Skeletal muscle tissue (tissue), 4 donors: ENCODE results near the gene PUS3. TPM values are rescaled to one million over a fixed set of nuclear protein-coding genes. Genes with fewer than 3 reads are reported as not detected.

Source experiments
- H3K27ac ChIP-seq: one replicate; pipeline ENCODE4 v1.7.0; 2013; ENCODE audit warnings: mild to moderate bottlenecking, low read depth, low read length, inconsistent platforms
- H3K27me3 ChIP-seq, 3 donors: one replicate each; pipeline ENCODE4 v1.7.0; 2013; ENCODE audit warnings: low read length in 3 of 3; ENCODE audit not compliant: control insufficient read depth in 3 of 3, insufficient read depth in 3 of 3
- H3K36me3 ChIP-seq, 3 donors: one replicate each; pipeline ENCODE4 v1.7.0; 2013; ENCODE audit warnings: low read length in 3 of 3; ENCODE audit not compliant: control insufficient read depth in 3 of 3, insufficient read depth in 3 of 3
- H3K4me1 ChIP-seq, 3 donors: one replicate each; pipeline ENCODE4 v1.7.0; 2013; ENCODE audit warnings: low read length in 3 of 3, mild to moderate bottlenecking in 3 of 3; ENCODE audit not compliant: control insufficient read depth in 3 of 3, insufficient read depth in 3 of 3
- H3K4me3 ChIP-seq, 3 donors: one replicate each; pipeline ENCODE4 v1.7.0; 2013; ENCODE audit warnings: low read length in 3 of 3
- H3K9ac ChIP-seq, 3 donors: one replicate each; pipeline ENCODE4 v1.7.0; 2013; ENCODE audit warnings: low read length in 3 of 3, mild to moderate bottlenecking in 3 of 3, moderate library complexity in 2 of 3, low read depth in 1 of 3
- H3K9me3 ChIP-seq, 3 donors: one replicate each; pipeline ENCODE4 v1.7.0; 2013; ENCODE audit warnings: low read length in 3 of 3; ENCODE audit not compliant: control insufficient read depth in 3 of 3
- total RNA-seq: library from RNA; depleted of rRNA; stranded (reverse); fragments of >200 nt; gene quantifications from one replicate; pipeline ENCODE4 v1.2.3, GENCODE V29; 2014
- donor health status: Osteomylitis.

Gene PUS3, protein sequence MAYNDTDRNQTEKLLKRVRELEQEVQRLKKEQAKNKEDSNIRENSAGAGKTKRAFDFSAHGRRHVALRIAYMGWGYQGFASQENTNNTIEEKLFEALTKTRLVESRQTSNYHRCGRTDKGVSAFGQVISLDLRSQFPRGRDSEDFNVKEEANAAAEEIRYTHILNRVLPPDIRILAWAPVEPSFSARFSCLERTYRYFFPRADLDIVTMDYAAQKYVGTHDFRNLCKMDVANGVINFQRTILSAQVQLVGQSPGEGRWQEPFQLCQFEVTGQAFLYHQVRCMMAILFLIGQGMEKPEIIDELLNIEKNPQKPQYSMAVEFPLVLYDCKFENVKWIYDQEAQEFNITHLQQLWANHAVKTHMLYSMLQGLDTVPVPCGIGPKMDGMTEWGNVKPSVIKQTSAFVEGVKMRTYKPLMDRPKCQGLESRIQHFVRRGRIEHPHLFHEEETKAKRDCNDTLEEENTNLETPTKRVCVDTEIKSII
- total RNA-seq = 8.4 TPM

DNA sequence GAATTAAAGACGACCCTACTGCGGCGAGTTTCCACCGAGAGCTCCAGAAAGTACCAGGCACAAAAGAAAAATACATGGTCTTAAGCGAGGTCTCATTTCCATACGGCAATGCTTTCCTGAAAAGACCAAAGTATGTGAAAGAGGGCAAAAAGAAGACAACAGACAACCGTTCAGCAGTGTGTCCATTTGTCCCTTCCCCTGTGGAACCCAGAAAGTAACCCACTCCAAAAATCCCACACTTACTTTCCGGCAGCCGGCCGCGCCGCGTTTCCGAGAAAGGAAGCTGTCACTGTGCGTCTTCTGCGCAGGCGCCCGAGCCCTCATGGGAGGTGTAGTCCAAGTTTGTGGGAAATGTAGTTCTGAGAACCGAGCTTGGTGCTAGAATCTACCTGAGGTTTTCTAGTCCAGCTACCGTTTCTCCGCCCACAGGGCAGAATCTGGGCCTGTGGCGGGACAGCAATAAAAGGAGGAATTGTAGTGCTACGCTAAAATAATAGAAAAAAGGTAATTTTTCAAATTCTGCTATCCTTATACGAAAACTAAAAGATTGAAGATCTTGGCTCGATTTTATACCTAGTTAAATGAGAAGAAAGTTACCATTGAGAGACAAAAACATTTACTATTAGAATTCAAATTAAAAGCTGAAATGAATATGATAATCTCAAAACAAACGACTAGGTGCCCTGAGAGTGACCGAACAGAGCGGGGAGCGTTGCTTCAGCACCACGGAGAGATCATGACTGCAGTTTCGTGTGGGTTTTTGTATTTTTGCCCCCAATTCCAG is at the start of gene PUS3:
Gene PUS3 (minus strand): TSS at position 280 of the 784 bp plus-strand sequence. CDS start 6,922 bp downstream, outside the sequence.
- Histone ChIP-seq H3K9ac (peak within 1 kb of the TSS; percentile 88 to 95 (median 90)), H3K4me3 (peak within 1 kb of the TSS; percentile 89 to 96 (median 91)), H3K27ac (peak within 1 kb of the TSS; percentile 93), H3K36me3 (peaks cover 6 to 11% (median 7%) of the 10 kb centered on the region in 3 donors), H3K4me1 (peaks cover 13 to 16% (median 16%) of the 10 kb centered on the region in 3 donors), H3K9me3 (no peaks in the 10 kb centered on the region), H3K27me3 (peaks cover 8 to 19% (median 18%) of the 10 kb centered on the region in 3 donors)

DNA sequence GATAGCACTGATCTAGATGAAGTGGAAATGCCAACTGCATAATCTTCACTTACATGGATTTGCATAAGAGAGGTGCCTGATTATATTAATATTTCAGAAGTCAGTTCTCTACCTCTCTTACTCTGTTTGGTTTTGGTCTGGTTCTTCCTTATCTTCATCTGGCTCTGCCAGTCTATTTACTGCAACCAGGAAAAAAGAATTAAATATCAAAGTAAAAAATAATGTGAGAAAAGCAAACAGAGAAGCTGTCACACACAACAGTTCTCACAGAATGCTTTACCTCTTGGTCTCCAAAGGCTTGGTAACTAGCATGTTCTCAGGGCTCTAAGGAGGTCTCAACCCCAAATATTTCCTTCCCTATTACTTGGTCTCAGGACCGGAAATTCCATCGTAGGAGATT is 49.6 kb upstream of the PUS3 start:
- H3K4me3 ChIP-seq = no peak overlapping the region
- H3K9me3 ChIP-seq = no peaks in the 10 kb centered on the region
- no peak overlapping the region for H3K27ac ChIP-seq
- H3K9ac ChIP-seq = no peak overlapping the region
- peaks cover 17 to 24% (median 17%) of the 10 kb centered on the region in 3 donors for H3K4me1 ChIP-seq
- peaks cover 0 to 6% (median 0%) of the 10 kb centered on the region in 3 donors for H3K27me3 ChIP-seq
- no peaks in the 10 kb centered on the region for H3K36me3 ChIP-seq

DNA sequence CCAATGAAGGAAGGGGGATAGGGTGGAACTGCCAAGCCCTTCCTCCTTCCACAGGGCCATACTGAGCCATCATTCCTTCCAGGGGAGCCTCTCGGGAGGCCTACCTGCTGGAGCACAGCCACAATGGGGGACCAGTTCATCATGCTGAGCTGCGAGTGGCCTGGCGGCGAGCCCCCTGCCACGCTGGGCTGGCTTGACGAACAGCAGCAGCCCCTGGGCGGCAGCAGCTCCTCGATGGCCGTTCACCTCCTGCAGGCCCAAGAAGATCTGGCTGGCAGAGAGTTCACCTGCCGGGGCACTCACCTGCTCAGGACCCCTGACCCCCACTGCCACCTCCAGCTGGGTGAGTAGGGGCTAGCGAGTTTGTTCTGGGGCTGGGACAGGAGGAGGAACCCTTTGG is 48.7 kb upstream of the PUS3 start:
- Histone ChIP-seq H3K27ac (no peak overlapping the region), H3K9me3 (no peaks in the 10 kb centered on the region), H3K27me3 (peaks cover 0 to 6% (median 0%) of the 10 kb centered on the region in 3 donors), H3K4me1 (peaks cover 17 to 24% (median 17%) of the 10 kb centered on the region in 3 donors), H3K9ac (no peak overlapping the region), H3K4me3 (no peak overlapping the region), H3K36me3 (no peaks in the 10 kb centered on the region)

DNA sequence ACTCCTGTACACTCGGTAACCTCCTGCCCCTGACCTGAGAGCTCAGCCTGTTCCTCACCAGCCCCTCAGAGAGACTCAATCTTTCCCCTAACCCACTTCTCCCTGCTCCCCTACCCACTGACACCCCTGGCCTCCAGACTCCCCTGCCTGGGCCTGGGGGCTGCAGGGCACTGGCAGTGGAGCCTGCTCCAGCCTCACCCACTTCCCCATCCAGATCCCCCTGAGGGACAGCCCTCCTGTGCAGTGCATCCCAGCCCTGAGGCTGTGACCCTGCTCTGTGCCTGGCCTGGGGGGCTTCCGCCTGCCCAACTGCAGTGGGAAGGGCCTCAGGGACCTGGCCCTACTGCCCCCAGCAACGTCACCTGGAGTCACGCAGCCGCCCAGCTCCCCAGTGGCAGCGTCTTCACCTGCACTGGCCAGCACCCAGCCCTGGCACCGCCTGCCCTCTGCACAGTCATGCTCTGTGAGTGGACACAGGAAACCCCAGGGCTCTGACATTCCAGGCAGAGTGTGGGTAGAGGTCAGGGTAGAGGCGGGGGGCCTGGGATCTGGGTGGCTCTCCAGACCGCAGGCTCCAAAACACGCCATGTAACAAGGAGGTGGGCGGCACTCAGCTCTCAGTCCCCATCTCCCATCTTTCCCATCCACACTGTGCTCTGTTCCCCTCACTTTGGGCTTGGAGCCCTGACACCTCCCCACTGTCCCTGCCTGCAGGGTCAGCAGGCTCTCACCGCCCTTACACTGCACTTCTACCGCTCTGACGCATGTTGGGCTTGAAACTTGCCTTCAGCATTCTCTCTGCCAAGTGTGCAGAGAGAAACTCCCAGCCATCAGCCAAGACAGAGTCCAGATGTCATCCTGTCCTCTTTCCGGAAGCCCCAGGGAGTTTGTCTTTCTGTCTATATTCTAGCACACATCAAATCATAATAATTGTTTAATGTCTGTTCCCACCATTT is 48.0 kb upstream of the PUS3 start:
- no peak overlapping the region for H3K4me3 ChIP-seq
- no peak overlapping the region for H3K27ac ChIP-seq
- peaks cover 0 to 6% (median 0%) of the 10 kb centered on the region in 3 donors for H3K27me3 ChIP-seq
- peaks cover 17 to 21% (median 17%) of the 10 kb centered on the region in 3 donors for H3K4me1 ChIP-seq
- no peak overlapping the region for H3K9ac ChIP-seq
- no peaks in the 10 kb centered on the region for H3K9me3 ChIP-seq
- no peaks in the 10 kb centered on the region for H3K36me3 ChIP-seq

DNA sequence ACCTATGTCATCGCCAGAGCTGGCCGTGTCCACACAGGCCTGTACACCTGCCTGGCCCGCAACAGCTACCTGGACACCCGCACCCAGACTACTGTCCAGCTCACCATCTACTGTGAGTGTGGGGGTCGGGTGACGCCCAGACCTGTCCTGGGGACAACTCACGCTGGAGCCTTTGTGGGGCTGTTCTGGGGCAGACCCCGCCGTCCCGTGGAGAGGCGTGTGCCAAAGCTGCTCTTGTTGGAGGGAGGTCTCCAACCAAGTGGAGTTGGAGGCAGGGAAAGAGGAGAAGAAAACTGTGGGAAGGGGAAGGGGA is 47.1 kb upstream of the PUS3 start:
- peaks cover 0 to 6% (median 0%) of the 10 kb centered on the region in 3 donors for H3K27me3 ChIP-seq
- H3K27ac ChIP-seq = no peak overlapping the region
- H3K36me3 ChIP-seq = no peaks in the 10 kb centered on the region
- no peaks in the 10 kb centered on the region for H3K9me3 ChIP-seq
- H3K4me3 ChIP-seq = no peak overlapping the region
- H3K4me1 ChIP-seq = peaks cover 17 to 18% (median 18%) of the 10 kb centered on the region in 3 donors
- no peak overlapping the region for H3K9ac ChIP-seq

DNA sequence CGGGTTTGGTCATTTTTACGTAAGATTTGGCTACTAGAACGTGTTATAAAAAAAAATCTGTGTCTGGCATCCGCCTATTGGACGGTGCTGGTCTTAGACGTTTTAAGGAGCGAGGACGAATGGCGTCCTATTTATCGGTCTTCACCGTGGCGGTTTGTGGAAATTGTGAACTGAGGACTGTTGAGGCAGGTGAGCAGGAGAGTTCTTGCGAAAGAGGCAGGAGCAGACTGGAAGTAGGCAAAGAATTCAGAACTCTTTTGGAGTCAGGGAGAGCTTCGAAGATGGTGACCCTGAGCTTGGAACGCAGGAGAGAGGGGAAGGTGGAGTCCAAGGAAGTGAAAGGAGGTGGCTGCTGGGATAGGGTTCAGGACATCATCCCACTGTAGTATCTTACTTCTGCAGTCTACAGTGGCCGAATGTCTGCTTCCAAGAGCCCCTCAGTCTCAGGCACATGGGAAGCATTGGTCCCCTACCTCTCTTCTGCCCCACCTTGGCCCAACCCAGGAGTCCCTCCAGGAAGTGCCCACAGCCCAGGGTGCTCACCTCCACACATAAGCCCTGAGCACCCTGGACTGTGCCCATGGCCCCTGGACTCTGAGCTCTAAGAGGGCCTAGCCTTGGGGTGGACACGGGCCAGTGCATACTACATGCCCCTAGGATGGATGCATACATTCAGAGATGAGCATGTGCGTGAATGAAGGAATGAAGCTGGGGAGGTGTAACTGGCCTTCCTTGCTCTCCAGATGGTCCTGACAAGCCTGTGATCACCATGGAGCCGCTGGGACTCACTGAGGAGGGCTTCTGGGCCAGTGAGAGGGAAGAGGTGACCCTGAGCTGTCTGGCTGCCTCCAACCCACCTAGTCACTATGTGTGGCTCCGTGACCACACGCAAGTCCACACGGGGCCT is 46.5 kb upstream of the PUS3 start:
- Histone ChIP-seq H3K4me1 (peaks cover 17 to 19% (median 18%) of the 10 kb centered on the region in 3 donors), H3K36me3 (no peaks in the 10 kb centered on the region), H3K9ac (no peak overlapping the region), H3K4me3 (no peak overlapping the region), H3K9me3 (no peaks in the 10 kb centered on the region), H3K27me3 (peaks cover 0 to 6% (median 0%) of the 10 kb centered on the region in 3 donors), H3K27ac (no peak overlapping the region)

DNA sequence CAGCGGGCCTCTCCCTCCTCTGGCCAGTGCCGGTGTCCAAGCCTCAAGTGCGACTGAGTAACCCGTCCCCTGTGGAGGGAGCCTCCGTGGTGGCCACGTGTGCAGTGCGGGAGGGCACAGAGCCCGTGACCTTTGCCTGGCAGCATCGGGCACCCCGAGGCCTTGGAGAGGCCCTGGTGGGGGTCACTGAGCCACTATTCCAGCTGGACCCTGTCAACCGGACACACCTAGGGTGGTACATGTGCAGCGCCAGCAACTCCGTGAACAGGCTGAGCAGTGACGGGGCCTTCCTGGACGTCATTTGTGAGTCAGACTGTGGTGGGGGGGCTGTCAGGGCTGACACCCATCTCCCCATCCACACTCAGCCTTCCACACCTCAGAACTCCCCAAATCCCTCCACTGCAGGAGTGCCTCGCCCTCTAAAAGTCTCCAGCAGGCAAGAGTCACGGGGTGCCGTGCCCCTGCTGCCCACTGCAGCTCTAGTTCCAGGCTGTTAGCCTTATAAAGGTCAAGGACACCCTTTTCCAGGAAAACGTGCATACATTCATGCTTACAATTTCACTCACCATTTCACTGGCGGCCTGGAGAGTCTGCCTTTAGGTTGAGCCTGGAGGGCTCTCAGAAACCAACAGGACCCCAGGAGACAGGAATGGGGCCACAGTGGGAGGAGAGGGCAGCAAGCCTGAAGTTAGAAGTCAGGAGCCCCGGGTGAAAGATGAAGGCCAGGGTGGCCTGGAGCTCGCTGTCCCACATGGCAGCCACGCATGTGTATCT is 45.5 kb upstream of the PUS3 start:
- Histone ChIP-seq H3K27ac (no peak overlapping the region), H3K9me3 (no peaks in the 10 kb centered on the region), H3K9ac (no peak overlapping the region), H3K27me3 (peaks cover 0 to 6% (median 0%) of the 10 kb centered on the region in 3 donors), H3K4me1 (peaks cover 17 to 19% (median 18%) of the 10 kb centered on the region in 3 donors), H3K4me3 (no peak overlapping the region), H3K36me3 (no peaks in the 10 kb centered on the region)

DNA sequence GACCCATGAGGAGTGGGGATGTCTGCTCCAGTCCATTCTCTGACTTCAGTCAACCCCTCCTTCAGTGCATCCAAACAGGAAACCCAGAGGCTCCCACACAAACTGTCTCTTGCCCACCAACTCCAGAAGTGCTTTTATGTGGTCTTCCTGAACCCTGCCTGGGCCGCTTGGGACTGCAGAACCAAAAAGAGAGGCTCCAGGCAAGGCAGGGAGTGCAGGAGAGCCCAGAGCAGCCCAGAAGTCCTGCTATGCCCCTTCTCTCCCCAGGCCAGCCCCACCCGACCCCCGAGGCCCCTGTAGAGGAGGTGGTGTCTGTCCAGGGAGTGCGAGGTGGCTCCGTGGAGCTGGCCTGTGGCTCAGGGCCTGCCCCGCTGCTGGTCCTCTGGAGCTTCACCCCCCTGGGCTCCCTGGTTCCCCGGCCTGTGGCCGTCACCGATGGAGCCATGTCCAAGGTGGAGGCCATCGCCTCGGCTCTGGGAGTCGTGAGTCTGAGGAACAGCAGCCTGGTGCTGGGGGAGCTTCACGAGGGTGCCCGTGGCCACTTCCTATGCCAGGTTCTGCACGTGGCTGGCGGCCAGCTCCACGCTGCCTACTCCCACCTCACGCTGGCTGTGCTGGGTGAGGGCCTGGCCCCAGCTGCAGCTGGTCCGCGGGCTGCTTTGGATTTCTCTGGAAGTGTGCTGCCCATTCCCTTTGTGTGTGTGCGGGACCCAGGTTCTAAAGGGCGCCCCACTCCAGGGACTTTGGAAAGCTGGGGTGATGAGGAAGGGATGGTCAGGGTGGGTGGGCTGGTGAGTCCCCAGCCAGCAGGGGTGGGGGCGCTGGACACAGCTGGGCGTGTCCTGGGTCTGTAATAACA is 44.6 kb upstream of the PUS3 start:
- Histone ChIP-seq H3K4me3 (no peak overlapping the region), H3K36me3 (no peaks in the 10 kb centered on the region), H3K27ac (no peak overlapping the region), H3K27me3 (peaks cover 0 to 6% (median 0%) of the 10 kb centered on the region in 3 donors), H3K9me3 (no peaks in the 10 kb centered on the region), H3K4me1 (peaks cover 12 to 14% (median 14%) of the 10 kb centered on the region in 3 donors), H3K9ac (no peak overlapping the region)
